ENCODE data around the gene ZNF555.
"Not testable (repeated sequence)": the region's sequence is repeated elsewhere in the genome, so short reads cannot be mapped to it uniquely, and the experiment has no call there.

Gene ZNF555

GRCh38 chr19:2840794-2841791 is at the start of gene ZNF555:
TSS of gene ZNF555 (plus strand) at chr19:2841475. CDS start at chr19:2841573, 98 bp downstream.
- peak; percentile 99 for DNase-seq

DNA sequence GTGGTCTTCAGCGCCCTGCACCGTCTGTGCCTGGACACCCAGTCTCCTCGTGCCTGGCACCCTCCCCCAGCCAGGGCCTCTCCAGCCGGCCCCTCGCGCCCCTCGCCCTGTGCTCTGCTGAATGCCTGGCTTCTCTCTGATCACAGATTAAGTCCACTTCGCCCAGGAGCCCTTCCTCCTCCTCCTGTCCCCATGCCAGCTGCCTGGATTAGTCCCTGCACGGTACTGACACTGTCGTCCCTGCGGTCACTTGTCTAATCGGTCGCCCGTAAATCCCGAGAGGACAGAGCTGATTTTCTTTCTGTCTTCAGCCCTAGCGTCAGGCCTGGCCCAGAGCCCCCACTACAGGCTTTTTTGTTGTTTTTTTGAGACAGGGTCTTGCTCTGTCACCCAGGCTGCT is 49.4 kb upstream of the ZNF555 start:
- no peak for DNase-seq

- DNase-seq: not testable (repeated sequence)
Observed at GRCh38 chr19:2792666-2793065, 48.6 kb upstream of the ZNF555 start.

- no peak for DNase-seq
Observed at GRCh38 chr19:2793126-2793525, 48.1 kb upstream of the ZNF555 start.

- DNase-seq: no peak
Observed at GRCh38 chr19:2793577-2793976, 47.7 kb upstream of the ZNF555 start.

DNA sequence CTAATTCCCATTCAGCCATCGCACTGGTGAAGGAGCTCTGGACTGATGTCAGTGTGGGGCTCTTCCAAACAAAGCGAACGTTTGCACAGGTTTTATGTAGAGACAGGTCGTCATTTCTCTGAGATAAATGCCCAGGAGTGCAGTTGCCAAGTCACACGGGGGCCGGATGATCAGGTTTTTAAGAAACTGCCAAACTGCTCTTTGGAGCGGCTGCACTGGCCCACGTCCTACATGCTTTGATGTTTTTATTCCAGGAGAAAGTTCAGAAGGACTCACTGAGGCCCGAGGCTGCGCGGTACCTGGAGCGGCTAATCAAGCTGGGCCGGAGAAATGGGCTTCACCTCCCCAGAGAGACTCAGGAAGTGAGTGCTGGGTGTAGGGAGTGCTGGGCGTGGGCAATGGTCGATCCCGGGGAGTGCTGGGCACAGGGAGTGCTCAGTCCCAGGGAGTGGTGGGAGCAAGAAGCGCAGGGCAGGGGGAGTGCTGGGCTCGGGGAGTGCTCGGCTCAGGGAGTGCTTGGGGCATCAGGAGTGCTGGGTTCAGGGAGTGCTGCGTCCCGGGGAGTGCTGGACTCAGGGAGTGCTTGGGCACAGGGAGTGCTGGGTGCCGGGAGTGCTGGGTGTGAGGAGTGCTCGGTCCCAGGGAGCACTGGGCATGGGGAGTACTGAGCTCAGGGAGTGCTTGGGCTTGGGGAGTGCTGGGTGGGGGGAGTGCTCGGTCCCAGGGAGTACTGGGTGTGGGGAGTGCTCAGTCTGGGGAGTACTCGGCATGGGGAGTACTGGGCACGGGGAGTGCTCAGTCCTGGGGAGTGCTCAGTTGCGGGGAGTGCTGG is 45.2 kb upstream of the ZNF555 start:
- no peak for DNase-seq

GRCh38 chr19:2796659-2797266 is 44.5 kb upstream of the ZNF555 start:
- no peak for DNase-seq

- no peak for DNase-seq
Observed at GRCh38 chr19:2797280-2797679, 44.0 kb upstream of the ZNF555 start.

GRCh38 chr19:2798158-2798685 is 43.1 kb upstream of the ZNF555 start:
- DNase-seq: no peak

- no peak for DNase-seq
Observed at GRCh38 chr19:2798733-2799132, 42.5 kb upstream of the ZNF555 start.

GRCh38 chr19:2799273-2800020 is 41.8 kb upstream of the ZNF555 start:
- DNase-seq: no peak

DNA sequence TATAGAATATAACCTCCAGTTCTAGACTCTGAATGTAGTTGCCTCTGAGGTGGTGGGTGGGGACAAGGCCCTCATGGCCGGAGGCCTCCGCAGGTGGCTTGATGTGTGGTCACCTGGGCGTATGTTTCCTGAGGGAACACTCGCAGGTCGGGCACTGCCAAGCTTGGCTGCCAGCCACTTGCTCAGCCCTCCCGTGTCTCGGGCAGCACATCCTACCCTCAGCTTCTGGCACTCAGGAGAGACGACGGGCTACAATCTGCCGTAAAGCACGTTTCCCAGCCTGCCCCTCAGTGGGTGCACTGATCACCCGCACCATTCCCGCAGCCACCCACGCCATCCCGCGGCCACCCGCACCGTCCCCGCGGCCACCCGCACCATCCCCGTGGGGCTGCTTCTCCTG is 40.8 kb upstream of the ZNF555 start:
- DNase-seq: no peak

- DNase-seq: no peak
Observed at GRCh38 chr19:2802826-2803225, 38.4 kb upstream of the ZNF555 start.

GRCh38 chr19:2803486-2804155 is 37.7 kb upstream of the ZNF555 start:
- no peak for DNase-seq

GRCh38 chr19:2804156-2805004 is 36.9 kb upstream of the ZNF555 start:
- DNase-seq: no peak

DNA sequence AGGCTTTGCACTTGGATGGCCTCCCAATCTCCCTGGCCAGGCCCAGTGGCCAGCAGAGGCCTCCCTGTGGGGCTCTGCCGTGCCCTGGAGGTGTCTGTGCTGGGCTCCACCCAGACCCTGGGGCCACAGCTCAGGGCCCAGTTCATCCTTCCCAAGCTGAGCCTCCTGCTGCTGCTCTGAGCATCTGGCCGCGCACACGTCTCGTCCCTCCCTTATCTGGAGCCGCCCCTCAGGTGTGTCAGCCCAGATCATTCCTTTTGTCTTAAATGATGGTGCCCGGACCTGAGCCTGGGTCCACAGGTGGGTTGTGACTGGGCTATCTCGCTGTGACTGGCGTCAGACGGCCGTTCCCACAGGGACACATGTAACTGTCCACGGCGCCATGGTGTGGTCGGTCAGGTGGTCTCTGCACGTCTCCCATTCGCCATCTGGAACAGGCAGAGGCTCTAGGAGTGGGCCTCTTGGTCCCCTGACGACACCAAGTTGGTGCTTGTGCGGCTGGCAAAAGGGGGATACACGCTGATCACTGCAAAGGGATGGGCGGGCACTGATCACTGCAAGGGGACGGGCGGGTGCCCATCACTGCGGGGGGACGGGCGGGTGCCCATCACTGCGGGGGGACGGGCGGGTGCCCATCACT is 35.9 kb upstream of the ZNF555 start:
- DNase-seq: no peak

GRCh38 chr19:2805991-2806649 is 35.2 kb upstream of the ZNF555 start:
- no peak for DNase-seq

DNA sequence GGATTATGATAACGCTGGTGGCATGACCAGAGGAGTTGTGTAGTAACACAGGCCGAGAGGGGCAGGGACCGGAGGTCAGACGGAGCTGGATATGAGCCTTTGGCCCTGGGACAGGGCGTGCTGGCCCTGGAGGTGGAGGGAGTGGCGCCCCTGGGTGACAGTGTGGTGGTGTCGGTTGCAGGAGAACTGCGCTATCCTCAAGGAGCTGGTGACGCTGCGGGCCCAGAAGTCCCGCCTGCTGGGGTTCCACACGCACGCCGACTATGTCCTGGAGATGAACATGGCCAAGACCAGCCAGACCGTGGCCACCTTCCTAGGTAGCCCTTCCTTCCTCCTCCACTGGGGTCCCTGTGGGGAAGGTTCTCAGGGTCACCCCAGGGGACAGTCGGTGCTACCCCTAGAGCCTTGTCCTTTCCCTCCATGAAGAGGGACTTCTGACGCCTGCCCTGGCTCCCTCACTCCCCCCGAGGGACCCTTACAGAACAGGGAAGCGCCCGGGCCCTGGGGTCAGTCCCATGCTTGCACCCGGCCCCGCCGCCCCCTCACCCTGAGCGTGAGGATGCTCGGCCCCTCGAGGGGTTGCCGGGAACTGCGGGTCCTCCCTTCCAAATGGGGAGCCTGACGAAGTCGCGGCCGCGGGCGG is 34.4 kb upstream of the ZNF555 start:
- DNase-seq: no peak
